Measurements from ENCODE around the gene TCF12.

TCF12 gene

DNA sequence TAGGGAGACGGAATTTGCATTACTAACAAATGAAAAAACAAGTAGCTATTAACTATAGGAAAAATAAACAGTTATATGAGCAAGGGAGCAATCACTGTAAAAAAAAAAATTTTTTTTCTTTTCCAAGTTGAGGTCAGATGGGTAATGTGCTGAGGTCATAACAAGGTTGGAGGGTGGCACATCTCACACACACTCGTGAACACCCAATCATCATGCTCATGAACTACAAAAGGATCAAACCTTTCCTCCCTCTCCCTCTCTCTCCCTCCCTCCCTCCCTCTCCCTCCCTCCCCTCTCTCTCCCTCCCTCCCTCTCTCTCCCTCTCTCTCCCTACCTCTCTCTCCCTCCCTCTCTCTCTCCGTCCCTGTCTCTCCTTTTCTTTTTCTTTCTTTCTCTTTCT lies 360.0 kb downstream of the TCF12 start:
- Histone ChIP-seq H3K27me3 (ENCODE audit: insufficient read depth, poor library complexity, severe bottlenecking) (no peaks in the 10 kb centered on the region), H3K27ac (replicated peaks) (0 out of 2 replicates have a peak overlapping the region, but pooled peaks have one; percentile 21), H3K4me3 (replicated peaks; ENCODE audit: insufficient read depth, low read length) (no peak overlapping the region)
- no peak for TF ChIP-seq SPI1 (IDR thresholded peaks at IDR 0.05; ENCODE audit: borderline replicate concordance, low read depth)
- TF ChIP-seq, protein P1, sequence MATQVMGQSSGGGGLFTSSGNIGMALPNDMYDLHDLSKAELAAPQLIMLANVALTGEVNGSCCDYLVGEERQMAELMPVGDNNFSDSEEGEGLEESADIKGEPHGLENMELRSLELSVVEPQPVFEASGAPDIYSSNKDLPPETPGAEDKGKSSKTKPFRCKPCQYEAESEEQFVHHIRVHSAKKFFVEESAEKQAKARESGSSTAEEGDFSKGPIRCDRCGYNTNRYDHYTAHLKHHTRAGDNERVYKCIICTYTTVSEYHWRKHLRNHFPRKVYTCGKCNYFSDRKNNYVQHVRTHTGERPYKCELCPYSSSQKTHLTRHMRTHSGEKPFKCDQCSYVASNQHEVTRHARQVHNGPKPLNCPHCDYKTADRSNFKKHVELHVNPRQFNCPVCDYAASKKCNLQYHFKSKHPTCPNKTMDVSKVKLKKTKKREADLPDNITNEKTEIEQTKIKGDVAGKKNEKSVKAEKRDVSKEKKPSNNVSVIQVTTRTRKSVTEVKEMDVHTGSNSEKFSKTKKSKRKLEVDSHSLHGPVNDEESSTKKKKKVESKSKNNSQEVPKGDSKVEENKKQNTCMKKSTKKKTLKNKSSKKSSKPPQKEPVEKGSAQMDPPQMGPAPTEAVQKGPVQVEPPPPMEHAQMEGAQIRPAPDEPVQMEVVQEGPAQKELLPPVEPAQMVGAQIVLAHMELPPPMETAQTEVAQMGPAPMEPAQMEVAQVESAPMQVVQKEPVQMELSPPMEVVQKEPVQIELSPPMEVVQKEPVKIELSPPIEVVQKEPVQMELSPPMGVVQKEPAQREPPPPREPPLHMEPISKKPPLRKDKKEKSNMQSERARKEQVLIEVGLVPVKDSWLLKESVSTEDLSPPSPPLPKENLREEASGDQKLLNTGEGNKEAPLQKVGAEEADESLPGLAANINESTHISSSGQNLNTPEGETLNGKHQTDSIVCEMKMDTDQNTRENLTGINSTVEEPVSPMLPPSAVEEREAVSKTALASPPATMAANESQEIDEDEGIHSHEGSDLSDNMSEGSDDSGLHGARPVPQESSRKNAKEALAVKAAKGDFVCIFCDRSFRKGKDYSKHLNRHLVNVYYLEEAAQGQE (IDR thresholded peaks at IDR 0.05; ENCODE audit: insufficient replicate concordance, low read depth) = no peak
- TF ChIP-seq POLR2AphosphoS5 (IDR thresholded peaks at IDR 0.05; ENCODE audit: low read depth) = no peak
- TF ChIP-seq, protein P2, sequence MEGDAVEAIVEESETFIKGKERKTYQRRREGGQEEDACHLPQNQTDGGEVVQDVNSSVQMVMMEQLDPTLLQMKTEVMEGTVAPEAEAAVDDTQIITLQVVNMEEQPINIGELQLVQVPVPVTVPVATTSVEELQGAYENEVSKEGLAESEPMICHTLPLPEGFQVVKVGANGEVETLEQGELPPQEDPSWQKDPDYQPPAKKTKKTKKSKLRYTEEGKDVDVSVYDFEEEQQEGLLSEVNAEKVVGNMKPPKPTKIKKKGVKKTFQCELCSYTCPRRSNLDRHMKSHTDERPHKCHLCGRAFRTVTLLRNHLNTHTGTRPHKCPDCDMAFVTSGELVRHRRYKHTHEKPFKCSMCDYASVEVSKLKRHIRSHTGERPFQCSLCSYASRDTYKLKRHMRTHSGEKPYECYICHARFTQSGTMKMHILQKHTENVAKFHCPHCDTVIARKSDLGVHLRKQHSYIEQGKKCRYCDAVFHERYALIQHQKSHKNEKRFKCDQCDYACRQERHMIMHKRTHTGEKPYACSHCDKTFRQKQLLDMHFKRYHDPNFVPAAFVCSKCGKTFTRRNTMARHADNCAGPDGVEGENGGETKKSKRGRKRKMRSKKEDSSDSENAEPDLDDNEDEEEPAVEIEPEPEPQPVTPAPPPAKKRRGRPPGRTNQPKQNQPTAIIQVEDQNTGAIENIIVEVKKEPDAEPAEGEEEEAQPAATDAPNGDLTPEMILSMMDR (IDR thresholded peaks at IDR 0.05; ENCODE audit: insufficient read depth, low read length) = no peak
- TF ChIP-seq GABPA (IDR thresholded peaks at IDR 0.05; ENCODE audit: low read depth) = no peak
- no peak for DNase-seq (ENCODE audit: low read depth in 1 of 2, low spot score in 1 of 2)

DNA sequence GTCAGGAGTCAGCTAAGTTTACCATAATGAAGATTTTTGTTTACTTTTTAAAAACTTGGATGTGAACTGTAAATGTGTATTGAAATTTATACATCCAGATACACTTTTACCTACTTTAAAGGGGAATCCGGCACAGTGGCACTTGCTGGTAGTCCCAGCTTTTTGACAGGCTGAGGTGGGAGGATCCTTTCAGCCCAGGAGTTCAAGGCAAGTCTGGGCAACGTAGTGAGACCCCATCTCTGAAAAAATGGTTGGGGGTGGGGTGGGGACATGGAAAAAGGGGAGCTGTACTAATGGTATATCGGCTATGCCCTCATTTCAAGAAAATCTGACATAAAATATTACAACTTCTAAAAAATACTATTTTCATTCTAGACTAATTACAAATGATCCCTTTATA lies 362.0 kb downstream of the TCF12 start:
- no peak for TF ChIP-seq GABPA (IDR thresholded peaks at IDR 0.05; ENCODE audit: low read depth)
- no peak for TF ChIP-seq SPI1 (IDR thresholded peaks at IDR 0.05; ENCODE audit: borderline replicate concordance, low read depth)
- TF ChIP-seq, protein P1 (IDR thresholded peaks at IDR 0.05; ENCODE audit: insufficient replicate concordance, low read depth) = no peak
- TF ChIP-seq, protein P2 (IDR thresholded peaks at IDR 0.05; ENCODE audit: insufficient read depth, low read length) = no peak
- no peak for TF ChIP-seq POLR2AphosphoS5 (IDR thresholded peaks at IDR 0.05; ENCODE audit: low read depth)
- H3K27ac ChIP-seq (replicated peaks) = no peak overlapping the region
- no peaks in the 10 kb centered on the region for H3K27me3 ChIP-seq (ENCODE audit: insufficient read depth, poor library complexity, severe bottlenecking)
- DNase-seq (ENCODE audit: low read depth in 1 of 2, low spot score in 1 of 2) = no peak
- H3K4me3 ChIP-seq (replicated peaks; ENCODE audit: insufficient read depth, low read length) = no peak overlapping the region

DNA sequence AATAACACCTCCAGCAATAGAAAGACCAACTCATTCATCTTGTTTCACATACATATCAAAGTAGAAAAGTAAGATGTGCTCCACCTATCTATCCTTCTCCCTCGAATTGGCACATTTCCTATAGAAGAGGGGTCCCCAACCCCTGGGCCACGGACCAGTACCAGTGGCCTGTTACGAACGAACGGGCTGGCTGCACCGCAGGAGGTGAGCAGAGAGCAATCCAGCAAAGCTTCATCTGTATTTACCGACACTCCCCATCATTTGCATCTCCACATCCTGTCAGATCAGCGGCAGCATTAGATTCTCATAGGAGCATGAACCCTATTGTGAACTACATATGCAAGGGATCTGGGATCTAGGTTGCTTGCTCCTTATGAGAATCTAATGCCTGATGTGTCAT lies 362.9 kb downstream of the TCF12 start:
- TF ChIP-seq, protein P2 (IDR thresholded peaks at IDR 0.05; ENCODE audit: insufficient read depth, low read length) = no peak
- TF ChIP-seq GABPA (IDR thresholded peaks at IDR 0.05; ENCODE audit: low read depth) (no peak), POLR2AphosphoS5 (IDR thresholded peaks at IDR 0.05; ENCODE audit: low read depth) (no peak)
- TF ChIP-seq, protein P1 (IDR thresholded peaks at IDR 0.05; ENCODE audit: insufficient replicate concordance, low read depth) = no peak
- no peak for DNase-seq (ENCODE audit: low read depth in 1 of 2, low spot score in 1 of 2)
- H3K4me3 ChIP-seq (replicated peaks; ENCODE audit: insufficient read depth, low read length) = no peak overlapping the region

More for the DNA sequence above, 362.9 kb downstream of the TCF12 start:
- no peak overlapping the region; the same call in 1 of the 2 replicates for H3K27ac ChIP-seq (replicated peaks)
- H3K27me3 ChIP-seq (ENCODE audit: insufficient read depth, poor library complexity, severe bottlenecking) = no peaks in the 10 kb centered on the region

Measured in HL-60 (cell line).